DMS79 (cell line): ENCODE results near the gene PIAS1.
"Not testable (repeated sequence)": the region's sequence is repeated elsewhere in the genome, so short reads cannot be mapped to it uniquely, and the experiment has no call there.

Experiments used
- DNase-seq: peaks from one replicate; lab custom pipeline; 2025; lab: John Stamatoyannopoulos, UW

PIAS1 gene

DNA sequence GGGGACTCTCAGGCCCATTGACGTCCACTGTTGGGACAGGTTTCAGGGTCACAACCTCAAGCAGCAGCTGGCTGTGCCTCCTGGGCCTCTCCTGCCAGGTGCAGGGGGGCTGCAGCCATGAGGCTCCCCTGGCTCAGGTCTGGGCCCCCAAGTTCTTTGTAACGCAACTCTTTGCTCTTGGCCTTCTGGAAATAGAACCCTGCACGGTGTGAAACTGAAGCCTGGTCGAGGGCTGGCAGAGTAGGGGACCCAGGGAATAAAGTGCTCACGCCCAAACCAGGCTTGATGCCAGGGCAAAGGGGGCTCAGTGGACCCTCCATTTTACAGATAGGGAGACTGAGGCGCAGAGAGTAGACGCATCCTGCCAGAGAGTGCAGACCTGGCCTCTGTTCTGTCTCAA is 150.2 kb downstream of the PIAS1 start:
- DNase-seq: no peak

- no peak for DNase-seq
These were observed 150.9 kb downstream of the PIAS1 start, which contains the start of gene CALML4 for GRCh38 chr15:68204776-68205557. Gene CALML4 (minus strand): TSS chr15:68205332. CDS start chr15:68205247, 85 bp downstream.

- DNase-seq: no peak
These were observed 151.4 kb downstream of the PIAS1 start for GRCh38 chr15:68205558-68205944.

- DNase-seq: no peak
These were observed 151.9 kb downstream of the PIAS1 start for GRCh38 chr15:68205954-68206539.

GRCh38 chr15:68206711-68207151 is 152.6 kb downstream of the PIAS1 start:
- no peak for DNase-seq

DNA sequence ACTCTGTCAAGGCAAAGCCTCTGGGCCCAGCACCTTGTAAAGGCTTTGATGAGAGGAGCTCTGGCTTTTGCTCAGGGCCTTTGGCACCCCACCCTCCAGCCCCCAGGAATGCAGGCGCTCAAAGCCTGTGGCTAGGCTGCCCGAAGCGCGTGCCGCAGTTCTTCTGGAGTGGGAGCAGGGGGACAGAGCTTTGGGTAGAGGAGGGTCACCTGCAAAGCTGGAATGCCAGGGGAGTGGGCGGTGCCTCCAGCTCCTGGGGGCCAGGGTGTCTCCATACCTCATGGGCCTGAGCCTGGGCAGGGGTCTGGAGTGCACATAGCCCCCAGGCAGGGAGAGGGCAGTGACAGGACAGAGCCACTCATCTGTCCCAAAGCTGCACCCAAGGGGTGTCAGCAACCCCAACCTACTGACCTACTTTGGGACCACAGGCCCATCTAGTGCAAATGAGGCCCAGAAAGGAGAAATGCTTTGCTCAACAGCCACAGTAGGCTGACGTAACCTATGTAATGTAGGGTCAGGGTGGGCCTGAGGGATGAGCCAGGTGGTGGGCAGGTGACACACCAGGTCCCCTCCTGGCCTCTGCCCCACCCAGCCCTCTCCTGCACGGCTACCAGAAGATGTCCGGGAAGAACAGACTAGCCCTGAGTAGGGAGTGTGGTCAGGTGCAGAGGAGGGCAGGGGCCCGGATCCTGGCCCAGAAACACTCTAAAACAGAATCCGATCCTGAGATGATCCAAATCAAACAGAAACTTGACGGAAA is 153.2 kb downstream of the PIAS1 start:
- DNase-seq: no peak

GRCh38 chr15:68208136-68208535 is 154.0 kb downstream of the PIAS1 start:
- DNase-seq: no peak

GRCh38 chr15:68208636-68209240 is 154.6 kb downstream of the PIAS1 start:
- DNase-seq: no peak

- DNase-seq: no peak
These were observed 155.2 kb downstream of the PIAS1 start for GRCh38 chr15:68209272-68209671.

DNA sequence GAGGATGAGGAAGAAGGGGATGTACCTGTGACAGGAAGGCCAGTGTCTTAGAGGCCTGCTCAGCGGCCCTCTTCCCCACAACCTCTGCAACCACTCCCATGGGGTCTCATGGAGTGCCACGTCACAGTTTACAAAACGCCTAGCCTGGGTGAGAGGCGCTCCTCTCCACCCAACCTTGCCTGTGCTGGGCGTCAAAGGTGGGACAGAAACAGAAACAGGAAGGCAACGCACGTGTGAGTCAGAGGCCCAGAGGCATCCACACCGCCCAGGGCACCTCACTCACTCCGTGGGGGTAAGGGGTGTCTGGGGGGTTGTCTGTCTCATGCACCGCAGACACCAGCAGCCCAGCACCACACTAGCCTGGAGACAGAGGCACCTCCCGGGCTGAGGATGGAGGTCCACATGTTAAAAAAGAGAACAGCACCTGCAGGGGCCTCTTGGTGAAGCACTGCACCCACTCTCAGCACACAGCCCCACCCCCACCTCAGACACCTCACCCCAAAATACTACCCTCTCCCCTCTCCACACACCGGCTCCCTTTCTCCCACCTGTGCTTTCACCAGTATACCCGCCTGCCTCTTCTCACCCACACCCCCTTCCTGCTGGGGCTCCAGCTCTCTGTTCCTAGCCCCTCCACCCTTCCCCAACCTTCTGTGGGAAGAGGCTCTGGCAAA is 155.8 kb downstream of the PIAS1 start:
- no peak for DNase-seq

GRCh38 chr15:68210409-68210756 is 156.3 kb downstream of the PIAS1 start:
- no peak for DNase-seq

GRCh38 chr15:68210821-68211655 is 156.9 kb downstream of the PIAS1 start:
- DNase-seq: no peak

- no peak for DNase-seq
These were observed 157.7 kb downstream of the PIAS1 start for GRCh38 chr15:68211656-68212320.

GRCh38 chr15:68213491-68213845 is 159.4 kb downstream of the PIAS1 start:
- DNase-seq: not testable (repeated sequence)

DNA sequence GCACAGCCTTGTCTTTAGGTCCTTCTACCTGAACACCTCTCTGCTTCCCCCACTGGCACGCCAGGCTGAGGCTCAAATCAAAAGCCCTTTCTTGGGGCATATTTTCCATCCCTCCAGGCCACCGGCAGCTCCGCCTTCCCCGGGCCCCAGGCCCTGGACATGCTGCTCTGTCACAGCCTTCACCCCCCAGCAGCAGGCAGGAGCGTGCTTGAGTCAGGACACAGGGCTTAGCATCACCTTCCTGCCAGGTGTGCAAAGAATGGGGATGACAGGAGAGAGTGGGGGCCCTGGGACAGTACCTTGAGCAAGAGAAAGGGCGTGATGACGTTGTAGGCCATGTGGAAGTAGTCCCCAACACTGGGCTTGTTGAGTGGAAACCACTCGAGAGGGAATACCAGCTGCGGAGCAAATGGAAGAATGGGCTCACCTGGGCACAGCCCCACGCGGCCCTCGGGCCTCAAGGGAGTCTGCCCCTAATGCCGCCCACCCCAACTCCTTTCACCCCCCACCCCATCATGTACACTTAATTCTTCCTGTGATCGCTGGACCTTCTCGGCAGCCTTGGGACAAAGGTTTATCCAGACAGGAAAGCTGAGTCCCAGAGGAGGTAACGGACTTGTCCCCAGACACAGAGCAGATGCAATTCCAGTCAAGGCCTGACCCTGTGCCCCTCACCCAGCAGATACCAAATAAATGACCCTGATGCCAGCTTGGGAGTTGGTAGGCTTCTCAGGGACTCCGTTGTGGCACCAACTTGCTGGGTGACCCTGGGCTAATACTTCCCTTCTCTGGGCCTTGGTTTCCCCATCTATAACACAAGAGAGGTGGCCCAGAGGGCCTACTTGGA is 160.1 kb downstream of the PIAS1 start:
- no peak for DNase-seq

GRCh38 chr15:68214838-68215254 is 160.7 kb downstream of the PIAS1 start:
- DNase-seq: no peak

GRCh38 chr15:68217341-68217740 is 163.2 kb downstream of the PIAS1 start:
- DNase-seq: no peak

DNA sequence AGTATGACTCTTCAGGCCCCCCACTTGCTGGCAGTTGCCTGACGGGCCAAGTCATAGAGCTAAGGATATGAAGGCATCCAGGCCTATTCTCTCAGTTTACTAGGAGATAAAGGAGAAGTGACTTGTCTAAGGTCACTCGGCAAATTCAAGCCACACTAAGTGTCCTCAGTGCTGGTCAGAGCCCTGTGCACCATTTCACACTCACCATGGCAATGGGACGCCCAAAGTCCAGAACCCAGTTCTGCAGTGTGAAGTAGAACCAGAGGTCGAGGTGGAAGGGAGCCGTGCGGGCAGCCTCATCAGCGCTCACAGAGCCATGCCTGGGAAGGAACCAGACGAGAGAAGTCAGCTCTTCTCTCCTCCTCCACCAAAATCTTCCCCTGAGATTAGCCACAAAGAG is 164.2 kb downstream of the PIAS1 start:
- no peak for DNase-seq
